Transverse colon (tissue), 3 donors: ENCODE measurements around the gene ALOX15B.

Source experiments
- CTCF ChIP-seq, 5 experiments: fragments of 200-600 bp in 3 of 5; fragments of 450-650 bp in 2 of 5; sonication (generic) in 3 of 5; IDR thresholded peaks; 1 replicate in 2 of 5; 2 replicates in 3 of 5; pipeline ENCODE4 v1.5.1; 2016 to 2017; ENCODE audit warnings: antibody characterized with exemption in 5 of 5, inconsistent platforms in 3 of 5, mild to moderate bottlenecking in 2 of 5, moderate library complexity in 1 of 5
- POLR2A ChIP-seq: fragments of 450-650 bp; IDR thresholded peaks from one replicate; pipeline ENCODE4 v1.6.1; 2016; ENCODE audit warnings: antibody characterized with exemption, mild to moderate bottlenecking, moderate library complexity

DNA sequence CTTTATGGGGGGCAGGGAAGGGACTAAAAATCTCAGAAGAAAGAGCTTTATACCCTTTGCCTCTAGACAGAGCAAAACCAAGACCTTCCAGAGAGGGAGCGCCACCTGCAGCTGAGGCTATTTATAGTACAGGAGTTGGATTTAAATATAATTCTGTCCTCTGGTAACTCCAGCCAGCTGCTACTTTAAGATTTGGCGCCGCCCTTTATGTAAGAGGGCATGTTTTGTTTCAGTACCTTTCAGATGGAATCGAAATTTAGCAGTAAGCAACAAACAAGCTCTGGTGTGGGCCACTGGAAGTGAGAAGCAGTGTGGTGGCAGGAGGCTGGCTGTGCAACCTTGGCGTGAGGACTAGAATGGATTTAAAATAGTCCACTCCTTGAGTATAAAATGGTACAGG lies 41.7 kb upstream of the ALOX15B start:
- TF ChIP-seq CTCF (IDR thresholded peaks at IDR 0.05) (peak in 3 of 5 experiments; percentile 19 to 35 (median 32)), POLR2A (no peak)
